H7 (cell line): ENCODE results near the gene LSM11. TPM values are rescaled to one million over a fixed set of nuclear protein-coding genes. Genes with fewer than 3 reads are reported as not detected.

Experiments
- DNase-seq: peaks from one replicate; pipeline ENCODE4 v3.0.0; 2012
- H3K27me3 ChIP-seq: 2 replicates; pipeline ENCODE4 v1.6.0; 2011; ENCODE audit warnings: mild to moderate bottlenecking, low read length; ENCODE audit not compliant: control insufficient read depth, insufficient read depth
- H3K36me3 ChIP-seq: replicated peaks from 2 replicates; pipeline ENCODE4 v1.5.1; 2011; ENCODE audit warnings: low read length; ENCODE audit not compliant: control insufficient read depth, insufficient read depth
- H3K4me3 ChIP-seq: 2 replicates; pipeline ENCODE4 v1.5.1; 2011; ENCODE audit warnings: low read depth, mild to moderate bottlenecking, control low read depth, low read length, moderate library complexity; ENCODE audit not compliant: insufficient read depth
- total RNA-seq: library from RNA; depleted of rRNA; stranded (reverse); fragments of >200 nt; shearing (Covaris generic); gene quantifications from 2 replicates; pipeline ENCODE4 v1.2.3, GENCODE V29; 2014

The LSM11 gene
- total RNA-seq, 1 experiment from 2014 or later = 4.6 TPM

GRCh38 chr5:157745041-157745456 is 1.5 kb downstream of the LSM11 start:
- DNase-seq = no peak
- Histone ChIP-seq H3K4me3 (no peak overlapping the region), H3K27me3 (peaks cover 9% of the 10 kb centered on the region), H3K36me3 (no peaks in the 10 kb centered on the region)

GRCh38 chr5:157747173-157747740 is 3.7 kb downstream of the LSM11 start:
- Histone ChIP-seq H3K4me3 (no peak overlapping the region), H3K36me3 (no peaks in the 10 kb centered on the region), H3K27me3 (peaks cover 9% of the 10 kb centered on the region)
- DNase-seq = no peak

GRCh38 chr5:157747766-157748700 is 4.5 kb downstream of the LSM11 start:
- DNase-seq = no peak
- no peak overlapping the region for H3K4me3 ChIP-seq
- no peaks in the 10 kb centered on the region for H3K36me3 ChIP-seq
- peaks cover 9% of the 10 kb centered on the region for H3K27me3 ChIP-seq

GRCh38 chr5:157748760-157749461 is 5.4 kb downstream of the LSM11 start:
- Histone ChIP-seq H3K27me3 (peaks cover 9% of the 10 kb centered on the region), H3K4me3 (no peak overlapping the region), H3K36me3 (no peaks in the 10 kb centered on the region; the same call in 1 of the 2 replicates)
- no peak for DNase-seq

- Histone ChIP-seq H3K4me3 (no peak overlapping the region), H3K36me3 (no peaks in the 10 kb centered on the region; the same call in 1 of the 2 replicates), H3K27me3 (peaks cover 4% of the 10 kb centered on the region)
- DNase-seq = no peak
Measured at GRCh38 chr5:157749462-157749799, 5.9 kb downstream of the LSM11 start.

GRCh38 chr5:157750320-157750719 is 6.8 kb downstream of the LSM11 start:
- H3K27me3 ChIP-seq = no peaks in the 10 kb centered on the region
- H3K4me3 ChIP-seq = no peak overlapping the region
- H3K36me3 ChIP-seq = no peaks in the 10 kb centered on the region; the same call in none of the 2 replicates
- DNase-seq = no peak

GRCh38 chr5:157756122-157756521 is 12.6 kb downstream of the LSM11 start:
- H3K36me3 ChIP-seq = no peaks in the 10 kb centered on the region; the same call in none of the 2 replicates
- no peak for DNase-seq
- no peak overlapping the region for H3K4me3 ChIP-seq
- no peaks in the 10 kb centered on the region for H3K27me3 ChIP-seq

GRCh38 chr5:157758706-157759105 is 15.2 kb downstream of the LSM11 start:
- DNase-seq = no peak
- H3K36me3 ChIP-seq = no peaks in the 10 kb centered on the region; the same call in 1 of the 2 replicates
- no peak overlapping the region for H3K4me3 ChIP-seq
- no peaks in the 10 kb centered on the region for H3K27me3 ChIP-seq

- no peaks in the 10 kb centered on the region for H3K36me3 ChIP-seq
- no peak overlapping the region for H3K4me3 ChIP-seq
- H3K27me3 ChIP-seq = no peaks in the 10 kb centered on the region
- DNase-seq = peak; percentile 78
Measured at GRCh38 chr5:157761690-157762621, 18.4 kb downstream of the LSM11 start.

GRCh38 chr5:157764531-157764930 is 21.0 kb downstream of the LSM11 start:
- no peaks in the 10 kb centered on the region for H3K27me3 ChIP-seq
- no peak overlapping the region for H3K4me3 ChIP-seq
- no peaks in the 10 kb centered on the region for H3K36me3 ChIP-seq
- no peak for DNase-seq

GRCh38 chr5:157766442-157766841 is 22.9 kb downstream of the LSM11 start:
- Histone ChIP-seq H3K36me3 (no peaks in the 10 kb centered on the region), H3K27me3 (no peaks in the 10 kb centered on the region), H3K4me3 (no peak overlapping the region)
- no peak for DNase-seq

- Histone ChIP-seq H3K4me3 (no peak overlapping the region), H3K36me3 (no peaks in the 10 kb centered on the region), H3K27me3 (no peaks in the 10 kb centered on the region)
- DNase-seq = no peak
Measured at GRCh38 chr5:157766902-157767301, 23.4 kb downstream of the LSM11 start.

- H3K27me3 ChIP-seq = no peaks in the 10 kb centered on the region
- no peak for DNase-seq
- H3K36me3 ChIP-seq = no peaks in the 10 kb centered on the region
- no peak overlapping the region for H3K4me3 ChIP-seq
Measured at GRCh38 chr5:157767689-157768088, 24.2 kb downstream of the LSM11 start.

- no peak for DNase-seq
Measured at GRCh38 chr5:157770665-157771064, 27.2 kb downstream of the LSM11 start.

More at GRCh38 chr5:157770665-157771064, 27.2 kb downstream of the LSM11 start:
- H3K36me3 ChIP-seq = no peaks in the 10 kb centered on the region
- no peak overlapping the region for H3K4me3 ChIP-seq
- H3K27me3 ChIP-seq = no peaks in the 10 kb centered on the region
